Activated CD4-positive, alpha-beta T cell treated with anti-CD3 and anti-CD28 coated beads for 36 hours (primary cell): ENCODE results near the gene BMERB1. TPM values are rescaled to one million over a fixed set of nuclear protein-coding genes. Genes with fewer than 3 reads are reported as not detected.

ENCODE experiments used
- ATAC-seq: fragments of 200-7000 bp; cut with Tn5 transposase; one replicate; pipeline ENCODE4 v1.10.0; 2021; ENCODE audit warnings: mild to moderate bottlenecking, moderate library complexity
- CTCF ChIA-PET: fragments of 350-600 bp; sonication (Branson Sonifier 250); formaldehyde crosslinking; loops from one replicate; lab custom pipeline; 2021; ENCODE audit warnings: antibody characterized with exemption; lab: Charles Lee
- POLR2A ChIA-PET: fragments of 350-600 bp; sonication (Branson Sonifier 250); formaldehyde crosslinking; loops from one replicate; lab custom pipeline; 2021; ENCODE audit warnings: antibody characterized with exemption, inconsistent platforms; lab: Charles Lee
- DNase-seq: peaks from one replicate; pipeline ENCODE4 v3.0.0-alpha.2; 2020
- H3K27ac Mint-ChIP-seq: one replicate; pipeline ENCODE4 v1.8.0; 2021; ENCODE audit warnings: mixed read lengths
- H3K27me3 Mint-ChIP-seq: one replicate; pipeline ENCODE4 v1.8.0; 2021; ENCODE audit warnings: mixed read lengths
- H3K36me3 Mint-ChIP-seq: one replicate; pipeline ENCODE4 v1.8.0; 2021; ENCODE audit warnings: low read depth, mixed read lengths
- H3K4me1 Mint-ChIP-seq: one replicate; pipeline ENCODE4 v1.8.0; 2021; ENCODE audit warnings: mixed read lengths
- H3K4me3 Mint-ChIP-seq: one replicate; pipeline ENCODE4 v1.8.0; 2021; ENCODE audit warnings: mild to moderate bottlenecking, moderate library complexity, mixed read lengths
- H3K9me3 Mint-ChIP-seq: one replicate; pipeline ENCODE4 v1.8.0; 2021; ENCODE audit warnings: low read depth, mixed read lengths
- intact Hi-C, 2 experiments: fragments of 100-400 bp; cut with DNase I in 1 of 2; cut with micrococcal nuclease in 1 of 2; formaldehyde crosslinking; loops; one replicate each; pipeline versions ENCODE4 v1.14.2 to v1.15.1; 2022 to 2024; cut with DNase I, micrococcal nuclease
- total RNA-seq, 2 experiments: library from RNA; stranded (reverse); gene quantifications; one replicate each; pipeline ENCODE4 v1.2.3, GENCODE V29; 2021

Gene BMERB1
- total RNA-seq, 2 experiments from 2014 or later, result 10.1 to 11.6 TPM

GRCh38 chr16:15608398-15609285 lies 174.3 kb downstream of the BMERB1 start:
- DNase-seq (no peak), ATAC-seq (no peak)
- intact Hi-C loops, result no loop called here
- H3K9me3 Mint-ChIP-seq, result no peaks in the 10 kb centered on the region
- H3K27me3 Mint-ChIP-seq, result no peaks in the 10 kb centered on the region
- H3K36me3 Mint-ChIP-seq, result peaks cover 58% of the 10 kb centered on the region
- H3K27ac Mint-ChIP-seq, result peak overlapping the region; percentile 23
- CTCF ChIA-PET, result no interaction called here
- H3K4me1 Mint-ChIP-seq, result peaks cover 12% of the 10 kb centered on the region
- no peak overlapping the region for H3K4me3 Mint-ChIP-seq
- POLR2A ChIA-PET, result no interaction called here

- no peaks in the 10 kb centered on the region for H3K27me3 Mint-ChIP-seq
- H3K27ac Mint-ChIP-seq, result no peak overlapping the region
- POLR2A ChIA-PET, result no interaction called here
- DNase-seq (no peak), ATAC-seq (no peak)
- H3K9me3 Mint-ChIP-seq, result no peaks in the 10 kb centered on the region
- H3K4me1 Mint-ChIP-seq, result peaks cover 12% of the 10 kb centered on the region
- CTCF ChIA-PET, result no interaction called here
- no peak overlapping the region for H3K4me3 Mint-ChIP-seq
- H3K36me3 Mint-ChIP-seq, result peaks cover 54% of the 10 kb centered on the region
- intact Hi-C loops, result no loop called here
These were observed 174.9 kb downstream of the BMERB1 start for GRCh38 chr16:15609286-15609649.

GRCh38 chr16:15610369-15610871 lies 176.0 kb downstream of the BMERB1 start:
- Mint-ChIP-seq H3K27me3 (no peaks in the 10 kb centered on the region), H3K27ac (peak overlapping the region; percentile 64), H3K36me3 (peaks cover 57% of the 10 kb centered on the region), H3K4me3 (no peak overlapping the region), H3K4me1 (peaks cover 12% of the 10 kb centered on the region), H3K9me3 (no peaks in the 10 kb centered on the region)
- CTCF ChIA-PET, result no interaction called here
- DNase-seq (peak; percentile 53), ATAC-seq (peak; percentile 97)
- intact Hi-C loops, result no loop called here
- POLR2A ChIA-PET, result interaction anchor here (0.6 kb wide), 1 partner anchor 31 kb away, joined by 9 read pairs; no protein-coding TSS in a partner anchor

- Mint-ChIP-seq H3K4me3 (no peak overlapping the region), H3K27ac (peak overlapping the region; percentile 20), H3K9me3 (no peaks in the 10 kb centered on the region), H3K4me1 (peaks cover 12% of the 10 kb centered on the region), H3K27me3 (no peaks in the 10 kb centered on the region), H3K36me3 (peaks cover 50% of the 10 kb centered on the region)
- ChIA-PET POLR2A (no interaction called here), CTCF (interaction anchor here (0.6 kb wide), 1 partner anchor 13 kb away, joined by 3 read pairs; no protein-coding TSS in a partner anchor)
- DNase-seq (no peak), ATAC-seq (no peak)
- intact Hi-C loops, result no loop called here
These were observed 177.2 kb downstream of the BMERB1 start for GRCh38 chr16:15611610-15612009.

GRCh38 chr16:15613676-15614075 lies 179.3 kb downstream of the BMERB1 start:
- Mint-ChIP-seq H3K4me1 (peaks cover 12% of the 10 kb centered on the region), H3K36me3 (peaks cover 50% of the 10 kb centered on the region), H3K9me3 (no peaks in the 10 kb centered on the region), H3K27me3 (no peaks in the 10 kb centered on the region), H3K27ac (peak overlapping the region; percentile 47), H3K4me3 (no peak overlapping the region)
- POLR2A ChIA-PET, result no interaction called here
- DNase-seq (no peak), ATAC-seq (no peak)
- CTCF ChIA-PET, result interaction anchor here (0.8 kb wide), 1 partner anchor 10 kb away, joined by 3 read pairs; no protein-coding TSS in a partner anchor
- intact Hi-C loops, result no loop called here

GRCh38 chr16:15616012-15616411 lies 181.6 kb downstream of the BMERB1 start:
- POLR2A ChIA-PET, result no interaction called here

GRCh38 chr16:15616475-15617165 lies 182.2 kb downstream of the BMERB1 start:
- Mint-ChIP-seq H3K4me1 (no peaks in the 10 kb centered on the region), H3K4me3 (no peak overlapping the region), H3K27me3 (no peaks in the 10 kb centered on the region), H3K27ac (peak overlapping the region; percentile 53), H3K36me3 (peaks cover 46% of the 10 kb centered on the region), H3K9me3 (no peaks in the 10 kb centered on the region)
- intact Hi-C loops, result no loop called here
- no peak for ATAC-seq
- no peak for DNase-seq
- POLR2A ChIA-PET, result no interaction called here
- CTCF ChIA-PET, result interaction anchor here (0.7 kb wide), 1 partner anchor 31 kb away, joined by 3 read pairs; no protein-coding TSS in a partner anchor

More at GRCh38 chr16:15616012-15616411, 181.6 kb downstream of the BMERB1 start:
- Mint-ChIP-seq H3K36me3 (peaks cover 48% of the 10 kb centered on the region), H3K27ac (no peak overlapping the region), H3K9me3 (no peaks in the 10 kb centered on the region), H3K27me3 (no peaks in the 10 kb centered on the region), H3K4me1 (no peaks in the 10 kb centered on the region), H3K4me3 (no peak overlapping the region)
- CTCF ChIA-PET, result no interaction called here
- DNase-seq (no peak), ATAC-seq (no peak)
- intact Hi-C loops, result no loop called here

- Mint-ChIP-seq H3K4me1 (no peaks in the 10 kb centered on the region), H3K9me3 (no peaks in the 10 kb centered on the region), H3K27me3 (no peaks in the 10 kb centered on the region), H3K36me3 (peaks cover 51% of the 10 kb centered on the region), H3K27ac (peak overlapping the region; percentile 32), H3K4me3 (no peak overlapping the region)
- intact Hi-C loops, result no loop called here
- ATAC-seq, result no peak
- no peak for DNase-seq
- ChIA-PET POLR2A (no interaction called here), CTCF (no interaction called here)
These were observed 183.5 kb downstream of the BMERB1 start for GRCh38 chr16:15617901-15618300.

- H3K27ac Mint-ChIP-seq, result peak overlapping the region; percentile 32
- DNase-seq, result no peak
- ChIA-PET CTCF (no interaction called here), POLR2A (no interaction called here)
- H3K4me1 Mint-ChIP-seq, result no peaks in the 10 kb centered on the region
- H3K27me3 Mint-ChIP-seq, result no peaks in the 10 kb centered on the region
- intact Hi-C loops, result no loop called here
- no peaks in the 10 kb centered on the region for H3K9me3 Mint-ChIP-seq
- peaks cover 49% of the 10 kb centered on the region for H3K36me3 Mint-ChIP-seq
- no peak for ATAC-seq
- H3K4me3 Mint-ChIP-seq, result no peak overlapping the region
These were observed 184.0 kb downstream of the BMERB1 start for GRCh38 chr16:15618392-15618791.

GRCh38 chr16:15620611-15621195 lies 186.3 kb downstream of the BMERB1 start:
- Mint-ChIP-seq H3K27ac (no peak overlapping the region), H3K4me1 (peaks cover 5% of the 10 kb centered on the region), H3K36me3 (peaks cover 54% of the 10 kb centered on the region), H3K27me3 (no peaks in the 10 kb centered on the region), H3K9me3 (no peaks in the 10 kb centered on the region), H3K4me3 (no peak overlapping the region)
- POLR2A ChIA-PET, result interaction anchor here (1.1 kb wide), 1 partner anchor 22 kb away, joined by 5 read pairs; no protein-coding TSS in a partner anchor
- CTCF ChIA-PET, result no interaction called here
- ATAC-seq, result no peak
- intact Hi-C loops, result no loop called here
- no peak for DNase-seq

- H3K4me3 Mint-ChIP-seq, result no peak overlapping the region
- intact Hi-C loops, result no loop called here
- CTCF ChIA-PET, result no interaction called here
- no peak overlapping the region for H3K27ac Mint-ChIP-seq
- H3K4me1 Mint-ChIP-seq, result peaks cover 5% of the 10 kb centered on the region
- no peaks in the 10 kb centered on the region for H3K27me3 Mint-ChIP-seq
- ATAC-seq, result no peak
- no peak for DNase-seq
- H3K9me3 Mint-ChIP-seq, result no peaks in the 10 kb centered on the region
- POLR2A ChIA-PET, result interaction anchor here (1.1 kb wide), 1 partner anchor 21 kb away, joined by 5 read pairs; no protein-coding TSS in a partner anchor
- peaks cover 52% of the 10 kb centered on the region for H3K36me3 Mint-ChIP-seq
These were observed 187.1 kb downstream of the BMERB1 start for GRCh38 chr16:15621456-15621855.
